Stimulated activated naive CD4-positive, alpha-beta T cell (primary cell): Measurements from ENCODE around the gene LHFPL6.

ENCODE experiments used
- DNase-seq, 6 experiments: peaks; one replicate each; lab custom pipeline; 2025; lab: John Stamatoyannopoulos, UW

The LHFPL6 gene

DNA sequence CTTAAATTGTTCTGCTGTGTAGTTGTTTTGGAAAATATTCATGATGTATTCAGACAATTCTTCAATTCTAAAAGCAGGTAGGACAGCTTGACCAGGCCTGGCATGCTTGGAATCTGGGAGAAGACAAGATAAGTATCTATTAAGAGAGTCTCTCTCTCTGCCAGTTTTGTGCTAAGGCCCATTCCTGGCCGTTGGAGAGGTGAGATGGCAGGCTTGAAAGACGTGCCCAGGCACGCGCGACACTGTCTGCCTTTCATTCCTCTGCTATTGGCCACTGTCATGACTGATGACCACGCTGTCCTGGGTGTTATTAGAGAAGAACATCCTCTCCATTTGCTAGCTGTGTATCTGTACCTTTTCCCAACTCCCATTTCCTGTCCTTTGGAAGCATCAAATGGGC is 90.3 kb downstream of the LHFPL6 start:
- no peak for DNase-seq

DNA sequence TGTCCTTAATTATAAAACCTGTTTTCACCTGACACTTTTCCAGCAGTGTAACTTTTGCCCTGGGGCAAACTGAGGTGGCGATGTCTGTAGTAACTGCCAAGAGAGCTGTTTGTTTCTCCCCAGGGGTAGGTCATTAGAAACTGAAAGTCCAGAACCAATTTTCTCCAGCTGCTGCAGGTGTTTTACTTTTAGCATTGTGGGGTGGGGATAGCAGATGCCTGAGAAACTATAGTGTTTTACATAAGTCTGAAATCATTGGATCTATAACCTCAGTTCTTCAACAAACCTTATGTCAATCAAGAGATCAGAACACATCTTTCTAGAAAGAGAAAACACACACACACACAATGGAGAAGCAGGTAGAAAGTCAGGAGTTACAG is 92.7 kb downstream of the LHFPL6 start:
- DNase-seq: no peak

DNA sequence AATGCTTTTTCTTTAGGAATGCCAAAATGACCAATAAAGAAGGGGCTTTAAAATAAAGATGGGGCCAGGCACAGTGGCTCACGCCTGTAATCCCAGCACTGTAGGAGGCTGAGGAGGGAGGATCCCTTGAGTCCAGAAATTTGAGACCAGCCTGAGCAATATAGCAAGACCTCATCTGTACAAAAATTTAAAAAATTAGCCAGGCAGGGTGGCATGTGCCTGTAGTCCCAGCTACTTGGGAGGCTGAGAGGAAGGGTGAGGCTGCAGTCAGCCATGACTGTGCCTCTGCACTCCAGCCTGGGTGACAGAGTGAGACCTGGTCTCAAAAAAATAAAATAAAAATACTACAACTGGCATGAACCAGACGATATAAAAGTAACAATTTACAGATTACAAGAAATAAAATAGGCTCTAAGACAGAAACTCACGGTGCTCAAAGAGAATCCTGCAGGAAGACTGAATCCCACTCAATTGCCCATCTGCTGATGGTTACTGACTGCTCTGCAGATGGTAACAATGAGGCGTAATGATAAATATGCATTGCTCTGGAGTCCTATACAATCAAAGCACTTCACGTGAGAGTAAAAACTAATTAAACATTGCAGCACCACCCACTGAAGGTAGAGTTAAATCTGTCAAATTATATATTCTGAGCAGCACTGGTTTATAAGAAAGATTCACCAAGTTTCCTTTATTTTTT is 93.2 kb downstream of the LHFPL6 start:
- no peak for DNase-seq

DNA sequence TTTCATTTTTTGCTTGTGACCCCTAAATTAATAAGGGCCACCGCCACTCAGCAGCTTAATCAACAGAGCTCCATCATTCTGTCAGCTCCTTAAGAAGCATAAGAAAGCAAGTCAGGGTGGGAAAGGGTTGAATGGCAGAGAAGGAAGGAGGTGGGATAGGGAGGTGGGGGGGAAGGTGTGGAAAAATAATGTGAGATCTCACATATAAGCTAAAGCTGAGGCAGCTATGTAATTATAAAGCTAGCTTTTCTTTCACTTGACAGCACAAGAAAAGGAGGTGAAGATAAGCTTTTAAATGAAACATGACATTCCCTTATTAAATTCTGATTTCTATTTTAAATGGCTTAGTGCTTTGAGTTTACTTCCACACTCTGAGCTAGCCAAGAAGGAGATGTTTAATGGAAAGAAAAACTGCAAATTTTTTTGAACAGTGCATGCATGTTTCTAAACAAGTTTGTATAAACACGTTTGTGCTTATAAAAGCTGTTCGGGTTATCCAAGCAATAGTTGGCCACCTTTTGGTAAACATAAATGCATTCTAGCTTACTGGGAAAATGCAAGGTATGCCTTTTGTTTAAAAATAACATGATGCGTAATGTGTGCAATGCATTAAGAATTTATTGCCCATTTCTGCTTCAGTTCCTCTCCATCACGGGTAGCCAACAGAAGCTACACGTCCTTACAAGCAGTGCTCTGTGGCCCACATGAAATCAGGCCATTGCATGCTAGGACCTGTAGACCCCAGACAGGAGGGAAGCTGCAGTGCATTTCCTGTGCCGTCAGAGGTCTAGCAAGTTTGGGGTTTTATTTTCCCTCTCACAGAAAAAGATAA is 96.2 kb downstream of the LHFPL6 start:
- DNase-seq: no peak

DNA sequence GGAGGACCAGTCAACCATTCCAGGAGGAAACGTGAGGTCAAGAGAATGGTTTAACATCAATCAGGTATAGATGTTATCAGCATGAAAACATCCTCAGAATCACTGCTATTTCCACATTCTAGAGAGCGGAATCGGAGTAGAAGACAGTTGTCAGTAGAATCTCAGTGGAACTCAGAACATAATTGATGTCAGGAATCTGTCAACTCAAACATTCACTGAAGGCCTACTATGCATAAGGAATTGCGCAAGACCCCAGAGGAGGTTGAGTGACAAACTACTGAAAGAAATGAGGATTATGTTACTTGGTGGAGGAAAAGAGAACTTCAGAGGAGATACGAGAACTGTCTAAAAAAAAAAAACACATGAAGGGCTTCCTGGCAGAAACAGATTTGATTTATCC is 97.8 kb downstream of the LHFPL6 start:
- DNase-seq: no peak

DNA sequence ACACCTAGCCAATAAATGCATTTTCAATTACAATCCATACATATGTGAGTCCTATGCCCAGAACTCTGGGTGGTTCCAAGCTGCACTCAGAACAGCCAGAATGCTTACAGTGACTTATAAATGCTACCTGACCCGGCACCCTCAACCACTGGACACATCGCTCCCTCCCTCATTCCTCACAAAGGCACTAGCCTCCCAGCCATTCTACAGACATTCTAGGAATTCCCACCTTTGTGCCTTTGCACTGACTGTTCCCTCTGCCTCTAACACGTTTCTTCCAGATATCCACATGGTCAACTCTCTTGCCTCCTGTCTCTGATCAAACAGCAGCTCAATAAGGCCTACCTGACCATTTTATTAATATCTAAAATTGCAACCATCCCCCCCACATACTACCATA is 99.9 kb downstream of the LHFPL6 start:
- DNase-seq: no peak

DNA sequence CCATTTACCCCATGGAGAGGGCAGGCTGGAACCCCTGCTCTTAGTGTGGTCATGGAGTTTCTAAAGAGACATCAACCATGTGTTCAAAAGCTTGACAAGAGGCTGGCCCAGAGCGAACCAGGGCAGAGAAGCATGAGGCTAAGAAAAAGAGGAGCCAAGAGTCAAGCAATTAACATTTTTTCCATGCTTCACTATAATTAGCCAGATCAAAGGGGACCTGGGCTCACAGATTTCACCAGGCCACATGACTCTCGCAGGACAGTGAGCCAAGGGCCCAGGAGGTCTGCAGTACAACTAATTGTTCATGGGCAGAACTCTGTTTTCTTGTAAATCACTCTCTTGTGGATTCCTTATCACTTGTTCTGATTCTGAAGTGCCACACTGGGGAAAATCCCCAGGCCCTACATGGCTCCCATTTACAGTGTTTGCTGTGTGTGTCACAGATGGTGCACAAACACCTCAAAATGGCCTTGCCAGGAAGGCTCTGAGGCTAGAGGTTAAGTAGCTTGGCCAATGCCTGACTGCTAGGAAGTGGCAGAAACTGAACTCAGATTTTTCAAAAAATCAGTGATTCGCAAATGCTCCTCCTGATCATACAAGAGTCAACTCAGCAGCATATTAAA is 101.2 kb downstream of the LHFPL6 start:
- no peak for DNase-seq

DNA sequence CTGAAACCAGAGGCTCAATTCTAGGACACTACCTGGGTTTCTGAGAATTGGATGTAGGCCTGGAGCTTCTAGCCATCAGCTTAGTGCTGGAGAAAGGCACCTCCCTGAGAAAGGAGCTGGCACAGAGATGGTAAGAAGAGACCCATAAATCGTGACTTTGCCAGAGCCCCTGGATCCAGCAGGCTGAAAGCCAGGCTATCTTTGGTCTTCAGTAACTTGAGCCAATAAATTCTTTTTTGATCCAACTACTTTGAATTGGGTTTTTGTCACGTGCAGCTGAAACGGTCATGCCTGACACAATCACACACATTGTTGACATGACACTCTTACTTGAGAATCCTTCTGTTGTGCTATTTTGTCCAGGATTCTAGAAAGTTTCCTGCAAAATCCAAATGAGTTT is 103.4 kb downstream of the LHFPL6 start:
- DNase-seq: no peak

DNA sequence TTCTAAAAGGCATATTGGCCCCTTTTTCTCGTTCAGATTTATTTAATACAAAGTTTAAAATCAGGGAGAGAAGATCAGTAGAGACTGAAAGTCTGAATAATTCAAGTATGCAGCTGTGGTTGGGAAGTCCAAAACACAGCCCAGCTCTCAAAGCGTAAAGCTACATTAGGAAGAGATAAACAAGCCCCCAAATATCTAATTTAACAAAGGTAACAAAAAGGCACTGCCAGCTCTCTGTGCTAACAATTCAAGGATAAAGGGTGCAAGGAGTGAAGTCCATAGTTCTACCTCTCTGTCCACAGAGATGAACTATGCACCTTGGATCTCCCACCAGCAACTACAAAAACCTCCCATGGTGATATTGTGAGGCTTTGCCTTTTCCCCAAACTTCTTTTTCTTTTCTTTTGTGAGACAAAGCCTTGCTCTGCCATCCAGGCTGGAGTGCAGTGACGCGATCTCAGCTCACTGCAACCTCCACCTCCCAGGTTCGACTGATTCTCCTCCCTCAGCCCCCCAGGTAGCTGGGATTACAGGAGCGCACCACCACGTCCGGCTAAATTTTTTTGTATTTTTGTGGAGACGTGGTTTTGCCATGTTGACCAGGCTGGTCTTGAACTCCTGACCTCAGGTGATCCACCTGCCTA is 104.4 kb downstream of the LHFPL6 start:
- DNase-seq: no peak

DNA sequence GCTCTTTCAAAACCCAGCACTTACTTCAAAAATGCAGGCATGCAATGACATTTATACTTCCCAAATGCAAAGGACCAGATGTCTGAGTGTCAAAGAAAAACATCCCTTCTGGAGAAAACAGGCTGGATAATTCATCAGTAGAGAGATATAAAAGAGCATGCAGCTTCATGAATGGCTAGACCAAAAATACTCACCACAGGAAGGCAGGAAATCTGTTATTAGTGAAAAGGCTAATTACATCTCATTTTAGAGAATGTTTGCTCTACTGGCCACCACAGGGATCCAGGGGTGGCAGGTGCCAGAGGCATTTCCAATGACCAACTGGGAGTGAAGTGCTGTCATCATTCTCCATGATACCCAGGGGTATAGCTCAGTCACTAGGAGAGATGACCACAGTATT is 106.5 kb downstream of the LHFPL6 start:
- DNase-seq: no peak

DNA sequence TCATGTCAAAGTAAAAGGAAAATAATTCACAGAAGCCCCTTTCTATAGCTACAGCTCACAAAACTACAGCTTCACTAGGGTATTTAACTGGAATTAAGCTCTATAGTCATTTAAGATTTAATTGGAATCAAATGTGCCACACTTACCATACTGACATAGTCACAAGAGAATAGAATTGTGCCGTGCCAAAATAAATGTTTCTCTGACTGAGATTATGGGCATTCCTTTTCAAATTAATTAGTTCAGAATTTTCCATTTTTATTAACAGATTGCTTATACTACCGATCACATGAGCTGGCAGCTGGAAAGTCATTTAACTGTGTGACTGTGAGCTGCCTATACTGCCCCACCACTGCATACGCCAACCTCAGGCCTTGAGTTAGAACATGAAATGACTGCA is 108.4 kb downstream of the LHFPL6 start:
- no peak for DNase-seq

DNA sequence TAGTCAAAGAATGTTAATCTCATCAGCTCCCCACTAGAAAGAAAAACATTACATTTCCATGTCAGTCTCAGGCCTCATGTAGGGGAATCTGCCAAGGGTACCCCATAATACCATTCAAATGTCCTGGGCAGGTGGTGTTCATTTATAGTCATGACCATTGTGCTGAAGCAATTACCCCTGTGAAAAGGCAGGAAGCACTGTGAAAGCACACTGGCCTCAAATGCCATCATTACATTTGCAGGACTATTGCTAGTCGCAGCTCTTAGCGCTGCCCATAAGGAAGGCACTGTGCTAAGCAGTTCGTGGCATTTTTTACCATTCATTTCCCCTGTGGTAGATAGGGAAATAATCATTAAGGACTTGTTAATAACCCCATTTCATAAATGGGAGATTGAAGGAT is 109.0 kb downstream of the LHFPL6 start:
- DNase-seq: no peak

DNA sequence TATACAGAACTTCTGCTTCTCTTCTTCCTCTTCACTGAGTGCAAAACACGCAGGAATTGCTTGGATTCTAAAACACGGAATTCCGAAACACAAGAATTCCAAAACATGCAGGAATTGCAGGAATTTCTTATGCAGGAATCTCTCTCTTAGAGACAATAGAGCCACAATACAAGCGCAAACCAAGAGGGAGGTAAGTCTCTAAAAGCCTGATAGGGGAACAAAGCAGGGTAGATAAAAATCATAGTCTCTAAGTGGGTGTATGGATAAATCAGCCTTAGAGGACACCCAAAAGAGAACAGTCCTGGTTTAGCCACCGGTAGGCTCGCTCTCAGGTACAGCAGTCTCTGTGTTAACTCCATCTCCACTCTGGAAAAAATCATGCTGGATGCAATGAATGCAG is 112.9 kb downstream of the LHFPL6 start:
- no peak for DNase-seq

DNA sequence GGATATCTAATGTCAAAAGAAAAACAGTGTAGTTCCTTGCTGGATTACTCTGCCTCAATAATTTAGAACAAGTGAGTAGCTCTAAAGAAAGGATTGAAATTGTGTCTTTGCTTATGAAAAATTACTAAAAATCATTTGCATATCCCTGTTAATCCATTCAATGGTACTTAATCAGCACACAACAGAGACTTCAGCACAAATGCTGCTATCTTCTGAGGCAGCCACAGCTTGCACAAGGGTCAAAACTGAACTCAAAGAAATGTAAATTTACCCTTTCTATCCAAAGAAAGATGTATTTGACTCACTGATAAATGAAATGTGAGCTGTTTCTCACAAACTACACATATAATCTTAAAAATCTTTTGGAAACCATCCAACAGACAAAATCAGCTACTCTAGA is 116.2 kb downstream of the LHFPL6 start:
- DNase-seq: no peak

DNA sequence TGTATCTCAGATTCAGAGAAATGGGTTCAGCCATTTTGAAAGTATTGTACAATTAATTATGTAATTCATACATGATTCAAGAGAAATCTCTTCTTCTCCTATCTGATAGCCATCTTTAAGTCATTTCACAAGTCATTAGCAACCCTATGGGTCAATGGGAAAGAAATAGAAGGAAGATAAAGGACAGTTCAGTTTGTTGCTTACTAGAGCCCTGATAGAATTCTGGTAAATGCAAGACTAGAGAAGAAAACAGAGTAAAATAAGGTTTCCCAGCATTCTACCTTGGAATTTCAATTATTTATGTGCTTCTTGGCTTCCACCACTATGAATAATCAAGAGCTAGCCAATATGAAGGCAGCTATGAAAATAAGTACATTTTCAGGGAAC is 117.7 kb downstream of the LHFPL6 start:
- no peak for DNase-seq

DNA sequence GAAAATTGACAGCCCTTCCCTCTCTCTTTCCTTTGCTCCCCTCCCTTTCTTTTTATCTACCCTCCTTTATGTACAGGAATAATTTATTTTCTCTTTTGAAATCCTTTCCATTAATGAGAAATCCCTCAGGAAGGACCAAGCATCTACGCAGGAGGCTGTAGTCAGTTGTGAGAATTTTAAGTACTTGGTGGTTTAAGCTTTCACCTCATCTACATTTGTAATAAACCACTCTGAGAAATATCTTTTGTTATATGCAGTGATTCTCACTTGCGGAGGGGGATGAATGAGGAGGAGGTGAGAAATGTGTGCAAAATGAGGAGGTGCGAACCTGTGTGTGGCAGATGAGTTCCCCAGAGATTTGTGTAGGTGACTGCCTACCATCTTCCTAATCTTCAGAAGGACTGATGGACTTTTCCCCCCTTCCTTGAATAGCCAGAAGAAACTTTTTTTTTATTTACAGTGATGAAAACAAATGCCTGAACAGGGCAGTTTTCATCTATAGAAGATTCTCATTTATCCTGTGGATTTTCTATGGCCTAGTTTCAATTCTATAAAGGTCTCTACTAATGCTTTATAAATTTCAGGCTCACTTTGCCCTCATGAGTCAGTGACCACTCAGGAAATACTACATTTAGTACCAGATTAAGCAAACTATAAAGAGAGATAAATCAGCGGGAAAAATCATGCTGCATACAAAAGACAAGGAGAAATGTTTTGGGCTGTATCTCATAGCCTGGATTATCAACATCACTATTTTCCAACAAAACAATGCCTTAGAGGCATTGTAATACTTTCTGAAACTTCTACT is 118.3 kb downstream of the LHFPL6 start:
- no peak for DNase-seq

DNA sequence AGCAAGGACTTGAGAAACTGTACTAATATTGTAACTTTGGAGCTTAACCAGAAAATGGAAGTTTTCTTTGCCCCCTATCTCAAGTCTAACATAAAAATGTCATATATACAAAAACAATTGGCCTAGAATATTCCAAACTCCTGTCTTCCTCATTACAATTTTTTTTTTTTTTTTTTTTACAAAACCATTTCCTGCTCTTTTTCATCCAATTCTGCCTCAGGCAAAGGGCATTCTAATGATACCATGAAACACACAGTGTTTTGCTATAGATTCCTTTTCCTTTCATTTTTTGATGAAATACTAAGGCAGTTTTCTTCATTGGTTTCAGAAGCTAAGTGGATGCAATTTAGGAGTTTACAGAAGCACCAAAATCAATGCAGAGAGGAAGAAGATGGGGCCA is 119.7 kb downstream of the LHFPL6 start:
- DNase-seq: no peak

DNA sequence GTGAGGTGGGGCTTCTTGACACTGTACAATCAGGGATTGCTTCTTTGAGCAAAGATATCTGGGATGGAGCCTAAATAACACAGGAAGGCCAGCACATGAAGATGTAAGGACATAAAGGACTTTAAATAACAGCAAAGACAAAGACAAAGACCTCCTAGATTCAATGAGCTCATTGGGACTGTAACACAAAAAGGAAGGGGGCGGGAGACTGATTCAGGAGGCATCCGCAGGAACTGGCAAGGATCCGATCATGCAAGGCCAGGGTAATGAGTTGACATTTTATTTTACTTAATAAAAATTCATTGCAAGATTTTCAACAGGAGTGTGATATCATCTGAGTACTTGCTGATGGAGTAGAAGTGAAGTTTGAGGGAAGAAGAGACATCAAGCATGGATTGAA is 121.5 kb downstream of the LHFPL6 start:
- no peak for DNase-seq

DNA sequence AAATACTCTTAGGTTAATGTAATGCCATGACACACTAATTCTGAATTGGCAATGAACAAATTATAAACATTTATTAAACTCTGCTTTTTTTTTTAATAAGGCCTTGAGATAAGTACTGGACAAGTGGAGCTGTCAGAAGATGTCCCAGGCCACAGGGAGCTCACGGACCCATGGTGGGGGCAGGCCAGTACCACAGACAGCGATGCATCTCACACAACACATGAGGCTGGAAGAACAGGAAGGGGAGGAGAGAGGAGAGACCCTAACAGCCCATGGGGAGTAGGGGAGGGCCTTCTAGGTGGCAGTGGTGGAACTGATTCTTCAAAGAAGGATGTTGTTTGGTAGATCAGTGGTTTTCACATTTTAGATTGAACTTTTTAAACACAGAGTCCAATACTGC is 128.4 kb downstream of the LHFPL6 start:
- no peak for DNase-seq

DNA sequence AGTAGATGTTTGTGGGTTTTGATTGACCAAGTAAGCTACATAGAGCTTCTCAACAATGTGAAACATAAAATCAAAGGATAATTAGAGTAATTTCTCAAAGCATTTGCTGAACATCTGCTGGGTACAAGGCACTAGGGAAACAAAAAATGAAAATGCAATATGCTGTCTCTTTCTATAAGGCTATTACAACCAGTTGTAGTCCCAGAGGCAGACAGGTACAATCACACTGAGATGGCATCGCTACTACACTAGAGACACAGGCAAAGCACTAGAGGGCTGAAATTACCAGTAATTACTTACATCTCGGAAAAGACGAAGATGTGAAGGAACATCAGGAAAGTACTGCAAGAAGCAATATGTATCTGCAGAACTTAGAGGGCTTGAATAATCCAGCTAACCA is 133.3 kb downstream of the LHFPL6 start:
- no peak for DNase-seq

DNA sequence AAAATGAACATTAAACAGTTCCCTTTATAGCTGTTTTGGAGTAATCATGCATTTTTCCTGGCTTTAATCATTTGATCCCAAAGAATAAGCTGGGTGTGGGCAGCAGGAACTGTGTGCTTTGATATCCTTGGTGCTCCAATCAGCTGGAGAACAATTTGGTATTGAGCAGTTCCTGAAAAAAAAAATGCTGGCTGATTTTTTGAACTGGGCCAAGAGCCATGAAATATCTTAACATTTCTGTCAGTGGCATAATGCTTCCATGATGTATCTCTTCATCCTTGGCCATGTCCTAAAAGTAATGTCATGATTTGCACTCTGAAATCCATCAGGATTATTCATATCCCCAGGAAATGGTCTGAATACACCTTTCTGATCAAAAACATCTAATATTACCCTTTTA is 134.7 kb downstream of the LHFPL6 start:
- no peak for DNase-seq

DNA sequence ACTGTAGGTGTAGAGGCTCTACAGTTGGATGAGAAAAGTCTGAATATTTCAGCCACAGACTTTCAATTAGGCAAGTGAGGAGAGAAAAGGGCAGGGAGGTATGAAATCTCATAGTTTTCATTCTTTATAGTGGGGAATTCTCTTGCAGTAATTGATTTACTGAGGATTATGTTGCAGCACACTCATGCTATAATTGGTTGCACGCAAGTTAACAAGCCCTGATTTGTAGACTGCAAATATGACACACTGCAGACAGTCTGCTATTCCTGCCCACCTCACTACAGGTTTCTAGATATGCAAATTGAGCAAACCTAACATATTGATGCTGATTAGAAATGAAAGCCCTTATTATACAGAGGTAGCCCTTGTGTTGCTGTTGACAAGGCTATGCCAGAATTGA is 139.4 kb downstream of the LHFPL6 start:
- DNase-seq: no peak
